ENCODE results near the gene CDH23.

DNA sequence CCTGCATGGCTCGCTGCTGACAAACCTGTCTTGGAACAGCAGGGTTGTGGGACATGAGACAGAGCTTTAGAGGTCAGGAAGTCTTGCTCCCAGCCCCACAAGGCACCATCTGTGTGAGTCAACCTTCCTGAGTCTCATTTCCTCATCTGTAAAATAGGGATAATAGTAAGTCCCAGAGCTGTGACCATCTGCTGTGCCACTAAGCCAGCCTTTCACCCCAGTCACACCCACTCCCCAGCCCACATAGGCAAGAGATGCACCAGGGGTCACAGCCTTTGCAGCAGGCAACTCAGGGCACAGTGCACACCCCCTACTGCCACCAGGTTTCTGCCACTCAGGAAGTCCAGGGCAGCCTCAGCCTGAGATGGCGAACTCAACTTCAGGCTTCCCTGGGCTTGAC lies 29.4 kb upstream of the CDH23 start:
- TF ChIP-seq POLR2AphosphoS5 (IDR thresholded peaks at IDR 0.05; ENCODE audit: insufficient read depth in 1 of 2, low read depth in 1 of 2) (no peak), POLR2A (IDR thresholded peaks at IDR 0.05) (no peak)

All from vagina (tissue), 2 donors.